ENCODE measurements around the gene PPFIA3.

PPFIA3 gene

DNA sequence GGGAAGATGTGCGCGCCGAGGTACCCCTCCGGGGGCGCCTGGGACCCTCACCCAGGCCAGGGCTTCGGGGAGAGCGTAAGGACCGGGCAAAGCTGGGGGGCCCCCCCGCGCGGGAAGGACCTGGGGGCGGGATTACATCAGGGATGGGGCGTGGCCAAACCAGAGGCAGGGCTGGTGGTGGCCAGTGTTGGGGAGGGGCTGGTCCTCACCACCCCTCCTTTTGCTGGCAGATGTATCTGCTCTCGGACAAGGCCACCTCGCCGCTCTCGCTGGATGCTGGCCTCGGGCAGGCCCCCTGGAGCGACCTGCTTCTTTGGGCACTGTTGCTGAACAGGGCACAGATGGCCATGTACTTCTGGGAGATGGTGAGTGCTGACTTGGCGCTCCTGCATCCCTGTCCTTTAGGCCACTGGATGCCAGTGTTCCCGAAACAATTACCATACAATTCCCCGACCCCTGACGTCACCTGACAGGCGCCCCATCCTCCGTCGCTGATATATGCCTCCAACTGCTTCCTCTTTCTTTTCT, 63.6 kb downstream of the PPFIA3 start:
- DNase-seq: no peak

DNA sequence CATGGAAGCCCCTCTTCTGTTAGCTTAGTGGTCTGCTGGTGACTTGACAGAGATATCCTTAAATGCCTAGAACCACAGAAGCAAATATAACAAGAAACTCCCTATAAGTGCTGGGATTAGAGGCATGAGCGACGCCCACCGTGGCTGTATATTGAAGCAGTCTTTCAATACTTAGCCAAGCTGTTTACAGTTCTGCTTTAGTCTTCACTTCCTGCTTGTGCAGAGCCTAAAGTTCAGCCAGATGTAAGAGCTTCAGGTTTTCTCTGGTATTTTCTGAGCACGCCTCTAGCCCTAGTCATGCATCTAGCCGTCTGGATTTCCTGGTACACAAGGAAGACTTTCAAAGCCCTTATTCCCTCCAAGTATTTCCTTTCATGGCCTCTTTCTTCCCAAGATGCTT, 66.8 kb downstream of the PPFIA3 start:
- no peak for DNase-seq

DNA sequence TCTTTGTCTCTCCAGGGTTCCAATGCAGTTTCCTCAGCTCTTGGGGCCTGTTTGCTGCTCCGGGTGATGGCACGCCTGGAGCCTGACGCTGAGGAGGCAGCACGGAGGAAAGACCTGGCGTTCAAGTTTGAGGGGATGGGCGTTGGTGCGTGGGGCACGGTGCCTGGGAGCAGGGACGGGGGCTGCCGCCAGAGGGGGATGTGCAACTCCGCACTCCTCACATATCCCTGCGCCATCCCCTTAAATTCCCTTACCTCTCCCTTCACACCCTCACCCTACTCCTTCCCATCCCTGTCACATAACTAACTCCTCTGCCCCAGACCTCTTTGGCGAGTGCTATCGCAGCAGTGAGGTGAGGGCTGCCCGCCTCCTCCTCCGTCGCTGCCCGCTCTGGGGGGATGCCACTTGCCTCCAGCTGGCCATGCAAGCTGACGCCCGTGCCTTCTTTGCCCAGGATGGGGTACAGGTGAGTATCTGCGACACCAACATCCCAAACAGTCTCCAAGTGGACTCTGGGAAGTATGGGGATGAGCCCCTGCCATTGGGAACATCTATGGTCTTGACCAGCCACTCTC, 69.4 kb downstream of the PPFIA3 start:
- DNase-seq: no peak

GRCh38 chr19:49189259-49189658, 69.9 kb downstream of the PPFIA3 start:
- no peak for DNase-seq

DNA sequence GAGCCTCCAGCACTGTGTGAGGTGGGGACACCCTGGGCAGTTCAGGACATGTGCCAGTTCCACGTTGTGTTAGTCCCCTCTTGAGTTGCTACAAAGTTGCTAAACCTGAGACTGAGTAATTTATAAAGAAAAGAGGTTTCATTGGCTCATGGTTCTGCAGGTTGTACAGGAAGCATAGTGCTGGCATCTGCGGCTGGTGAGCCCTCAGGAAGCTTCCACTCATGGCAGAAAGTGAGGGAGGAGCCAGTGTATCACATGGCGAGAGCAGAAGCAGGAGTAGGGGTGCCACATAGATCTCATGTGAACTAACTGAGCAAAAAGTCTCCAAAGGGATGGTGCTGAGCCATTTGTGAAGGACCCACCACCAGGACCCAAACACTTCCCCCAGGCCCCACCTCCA, 71.4 kb downstream of the PPFIA3 start:
- DNase-seq: no peak

- no peak for DNase-seq
Measured at GRCh38 chr19:49193822-49194394, 74.6 kb downstream of the PPFIA3 start.

DNA sequence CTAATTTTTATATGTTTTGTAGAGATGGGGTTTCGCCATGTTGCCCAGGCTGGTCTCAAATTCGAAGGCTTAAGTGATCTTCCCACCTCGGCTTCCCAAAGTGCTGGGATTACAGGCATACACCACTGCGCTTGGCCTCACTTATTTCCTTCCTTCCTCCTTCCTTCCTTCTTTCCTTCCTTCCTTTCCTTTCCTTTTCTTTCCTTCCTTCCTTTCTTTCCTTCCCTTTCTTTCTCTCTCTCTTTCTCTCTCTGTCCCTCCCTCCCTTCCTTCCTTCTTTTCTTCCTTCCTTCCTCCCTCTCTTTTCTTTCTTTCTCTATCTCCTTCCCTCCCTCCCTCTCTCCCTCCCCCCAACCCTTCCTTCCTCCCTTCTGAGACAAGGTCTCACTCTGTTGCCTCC, 75.1 kb downstream of the PPFIA3 start:
- no peak for DNase-seq

GRCh38 chr19:49196527-49197240, 77.3 kb downstream of the PPFIA3 start:
- DNase-seq: no peak

DNA sequence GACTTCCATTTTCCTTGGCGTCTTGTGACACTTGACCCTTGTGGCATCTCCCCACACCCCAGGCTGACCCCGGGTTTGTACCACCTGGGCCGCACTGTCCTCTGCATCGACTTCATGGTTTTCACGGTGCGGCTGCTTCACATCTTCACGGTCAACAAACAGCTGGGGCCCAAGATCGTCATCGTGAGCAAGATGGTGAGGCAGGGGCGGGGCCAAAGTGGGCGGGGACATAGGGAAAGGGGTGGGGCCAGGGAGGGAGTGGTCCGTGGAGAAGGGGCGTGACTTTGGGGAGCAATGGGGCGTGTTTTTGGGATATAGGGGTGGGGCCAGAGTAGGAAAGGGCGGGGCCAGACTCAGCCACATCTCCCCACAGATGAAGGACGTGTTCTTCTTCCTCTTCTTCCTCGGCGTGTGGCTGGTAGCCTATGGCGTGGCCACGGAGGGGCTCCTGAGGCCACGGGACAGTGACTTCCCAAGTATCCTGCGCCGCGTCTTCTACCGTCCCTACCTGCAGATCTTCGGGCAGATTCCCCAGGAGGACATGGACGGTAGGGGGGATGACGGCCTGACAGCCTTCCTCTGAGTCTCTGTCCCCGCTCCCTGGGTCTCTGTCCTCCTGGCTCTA, 81.0 kb downstream of the PPFIA3 start:
- DNase-seq: peak; percentile 13 to 18

All from activated CD4-positive, alpha-beta T cell treated with anti-CD3 and anti-CD28 coated beads, Interleukin-2, amount 50 U/mL, for 48 hours (primary cell).